WTC11 (cell line): ENCODE results near the gene RNF126. TPM values are rescaled to one million over a fixed set of nuclear protein-coding genes. Genes with fewer than 3 reads are reported as not detected.
A peak's percentile ranks its signal among the peaks of the same experiment; 100 is the strongest.

Experiments
- ATAC-seq: fragments of 200-7000 bp; cut with Tn5 transposase; 2 replicates; pipeline ENCODE4 v1.10.0; 2021; ENCODE audit warnings: mild to moderate bottlenecking, moderate library complexity
- CTCF ChIA-PET: fragments of 300-600 bp; sonication (Branson Sonifier 250); formaldehyde crosslinking; loops from one replicate; lab custom pipeline; 2021; ENCODE audit warnings: antibody characterized with exemption; lab: Charles Lee
- POLR2A ChIA-PET: fragments of 350-600 bp; sonication (Branson Sonifier 250); formaldehyde crosslinking; loops from one replicate; lab custom pipeline; 2021; ENCODE audit warnings: antibody characterized with exemption; lab: Charles Lee
- DNase-seq: peaks from one replicate; pipeline ENCODE4 v3.0.0; 2021; ENCODE audit warnings: low spot score
- H3K27ac Mint-ChIP-seq: 2 replicates; pipeline ENCODE4 v1.8.0; 2021; ENCODE audit warnings: mixed read lengths
- H3K27me3 Mint-ChIP-seq: 2 replicates; pipeline ENCODE4 v1.8.0; 2021; ENCODE audit warnings: low read depth, mild to moderate bottlenecking, moderate library complexity, mixed read lengths
- H3K36me3 Mint-ChIP-seq: 2 replicates; pipeline ENCODE4 v1.8.0; 2021; ENCODE audit warnings: mixed read lengths
- H3K4me1 Mint-ChIP-seq: 2 replicates; pipeline ENCODE4 v1.8.0; 2022; ENCODE audit warnings: mixed read lengths
- H3K4me3 Mint-ChIP-seq: 2 replicates; pipeline ENCODE4 v1.8.0; 2021; ENCODE audit warnings: mild to moderate bottlenecking, moderate library complexity, mixed read lengths
- H3K9me3 Mint-ChIP-seq: 2 replicates; pipeline ENCODE4 v1.8.0; 2021; ENCODE audit warnings: mixed read lengths
- ATF1 ChIP-seq: sonication (generic); formaldehyde crosslinking; IDR thresholded peaks from 2 replicates; pipeline ENCODE4 v1.8.1; 2023; ENCODE audit warnings: mild to moderate bottlenecking, moderate library complexity, missing genetic modification reagents
- CREB1 ChIP-seq: sonication (generic); formaldehyde crosslinking; IDR thresholded peaks from 2 replicates; pipeline ENCODE4 v1.8.0; 2023; ENCODE audit warnings: mild to moderate bottlenecking, missing genetic modification reagents
- EMX1 ChIP-seq: fragments of 250-450 bp; sonication (Bioruptor Pico); IDR thresholded peaks from 2 replicates; pipeline ENCODE4 v1.8.0; 2021; ENCODE audit warnings: mild to moderate bottlenecking
- ESRRA ChIP-seq: sonication (generic); formaldehyde crosslinking; IDR thresholded peaks from 2 replicates; pipeline ENCODE4 v1.8.1; 2022; ENCODE audit warnings: mild to moderate bottlenecking, missing genetic modification reagents, borderline replicate concordance
- ETV6 ChIP-seq: sonication (generic); formaldehyde crosslinking; IDR thresholded peaks from 2 replicates; pipeline ENCODE4 v1.8.1; 2022; ENCODE audit warnings: mild to moderate bottlenecking, missing genetic modification reagents
- FOXK1 ChIP-seq: sonication (generic); formaldehyde crosslinking; IDR thresholded peaks from 2 replicates; pipeline ENCODE4 v1.8.0; 2022; ENCODE audit warnings: mild to moderate bottlenecking, moderate library complexity, missing genetic modification reagents
- GABPB1 ChIP-seq: sonication (generic); formaldehyde crosslinking; IDR thresholded peaks from 2 replicates; pipeline ENCODE4 v1.8.1; 2023; ENCODE audit warnings: mild to moderate bottlenecking, missing genetic modification reagents
- HMGA2 ChIP-seq: fragments of 250-450 bp; sonication (Bioruptor Pico); IDR thresholded peaks from 2 replicates; pipeline ENCODE4 v1.4.0; 2021; ENCODE audit warnings: mild to moderate bottlenecking, moderate library complexity
- IRF2 ChIP-seq: sonication (generic); formaldehyde crosslinking; IDR thresholded peaks from 2 replicates; pipeline ENCODE4 v1.8.0; 2022; ENCODE audit warnings: low read depth, missing genetic modification reagents, borderline replicate concordance
- KAT7 ChIP-seq: sonication (generic); formaldehyde crosslinking; IDR thresholded peaks from 2 replicates; pipeline ENCODE4 v1.8.1; 2023; ENCODE audit warnings: missing genetic modification reagents, mild to moderate bottlenecking, borderline replicate concordance
- MXD4 ChIP-seq: fragments of 250-450 bp; sonication (Bioruptor Pico); IDR thresholded peaks from 2 replicates; pipeline ENCODE4 v1.8.0; 2021; ENCODE audit warnings: mild to moderate bottlenecking, moderate library complexity, borderline replicate concordance
- NR1H2 ChIP-seq: sonication (generic); formaldehyde crosslinking; IDR thresholded peaks from 2 replicates; pipeline ENCODE4 v1.9.0; 2021; ENCODE audit warnings: mild to moderate bottlenecking, moderate library complexity, missing genetic modification reagents
- OVOL2 ChIP-seq: fragments of 250-450 bp; sonication (Bioruptor Pico); IDR thresholded peaks from 2 replicates; pipeline ENCODE4 v1.9.0; 2021; ENCODE audit warnings: mild to moderate bottlenecking, borderline replicate concordance
- SMAD3 ChIP-seq: sonication (generic); formaldehyde crosslinking; IDR thresholded peaks from 2 replicates; pipeline ENCODE4 v1.8.0; 2022; ENCODE audit warnings: missing genetic modification reagents, mild to moderate bottlenecking, borderline replicate concordance
- TCF7 ChIP-seq: sonication (generic); formaldehyde crosslinking; IDR thresholded peaks from 2 replicates; pipeline ENCODE4 v1.8.0; 2022; ENCODE audit warnings: mild to moderate bottlenecking, low read depth, missing genetic modification reagents, moderate library complexity
- TEAD1 ChIP-seq: sonication (generic); formaldehyde crosslinking; IDR thresholded peaks from 2 replicates; pipeline ENCODE4 v1.8.0; 2022; ENCODE audit warnings: mild to moderate bottlenecking, missing genetic modification reagents
- ZNF121 ChIP-seq: sonication (generic); formaldehyde crosslinking; IDR thresholded peaks from 2 replicates; pipeline ENCODE4 v1.8.0; 2023; ENCODE audit warnings: missing genetic modification reagents
- ZNF232 ChIP-seq: sonication (generic); formaldehyde crosslinking; IDR thresholded peaks from 2 replicates; pipeline ENCODE4 v1.8.0; 2022; ENCODE audit warnings: mild to moderate bottlenecking, missing genetic modification reagents
- ZNF416 ChIP-seq: fragments of 250-450 bp; sonication (Bioruptor Pico); IDR thresholded peaks from 2 replicates; pipeline ENCODE4 v1.9.0; 2021; ENCODE audit warnings: mild to moderate bottlenecking, inconsistent platforms
- ZNF671 ChIP-seq: fragments of 250-450 bp; sonication (Bioruptor Pico); IDR thresholded peaks from 2 replicates; pipeline ENCODE4 v1.8.0; 2021; ENCODE audit warnings: mild to moderate bottlenecking
- total RNA-seq: library from RNA; stranded (reverse); gene quantifications from 3 replicates; pipeline ENCODE4 v1.2.3, GENCODE V29; 2021
- TF ChIP-seq, protein P1 (sequence below): sonication (generic); formaldehyde crosslinking; IDR thresholded peaks from 2 replicates; pipeline ENCODE4 v1.8.1; 2023; ENCODE audit warnings: mild to moderate bottlenecking, missing genetic modification reagents, moderate library complexity
- TF ChIP-seq, protein P2 (sequence below): sonication (generic); formaldehyde crosslinking; IDR thresholded peaks from 2 replicates; pipeline ENCODE4 v1.8.1; 2023; ENCODE audit warnings: mild to moderate bottlenecking, missing genetic modification reagents
- TF ChIP-seq, protein P3 (sequence below): sonication (generic); formaldehyde crosslinking; conservative IDR thresholded peaks from 2 replicates; pipeline ENCODE4 v1.8.1; 2023; ENCODE audit warnings: mild to moderate bottlenecking, low read depth, missing genetic modification reagents, moderate library complexity
- TF ChIP-seq, protein P4 (sequence below): sonication (generic); formaldehyde crosslinking; IDR thresholded peaks from 2 replicates; pipeline ENCODE4 v1.8.1; 2022; ENCODE audit warnings: low read depth, mild to moderate bottlenecking, moderate library complexity, missing genetic modification reagents, borderline replicate concordance
- TF ChIP-seq, protein P5 (sequence below): sonication (generic); formaldehyde crosslinking; IDR thresholded peaks from 2 replicates; pipeline ENCODE4 v1.8.0; 2022; ENCODE audit warnings: mild to moderate bottlenecking, missing genetic modification reagents

The RNF126 gene
- total RNA-seq, 1 experiment from 2014 or later = 84.4 TPM

DNA sequence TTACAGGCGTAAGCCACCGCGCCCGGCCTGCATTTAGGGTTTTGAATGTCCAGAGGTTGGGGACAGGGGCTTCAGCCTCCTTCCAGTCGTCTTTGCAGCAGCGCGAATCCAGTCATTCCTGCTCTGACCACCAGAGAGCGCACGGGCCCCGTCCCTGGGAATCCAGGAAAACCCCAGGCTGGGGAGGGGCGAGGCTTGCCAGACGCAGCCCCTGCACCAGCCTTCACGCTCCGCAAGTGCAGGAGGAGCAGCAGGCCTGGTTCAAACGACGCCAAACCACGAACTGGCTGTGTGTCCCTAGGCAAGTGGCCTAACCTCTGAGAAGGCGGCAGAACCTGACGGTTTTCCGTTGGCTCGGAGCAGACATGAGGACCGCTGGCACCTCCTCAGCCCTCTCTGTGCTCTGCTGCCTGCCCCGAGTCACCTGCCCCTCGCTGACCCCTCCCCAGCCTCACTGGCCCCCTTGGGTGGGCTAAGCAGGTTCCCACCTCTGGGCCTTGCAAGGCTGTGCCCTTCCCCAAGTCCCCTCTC, 2.0 kb upstream of the RNF126 start (continued):
- TF ChIP-seq FOXK1 (CRISPR knock-in tag) = 0 out of 2 replicates have a peak, but pooled peaks have one; percentile 44
- 0 out of 2 replicates have a peak, but pooled peaks have one; percentile 50 for TF ChIP-seq ESRRA (CRISPR knock-in tag)
- TF ChIP-seq TEAD1 (CRISPR knock-in tag) = peak; percentile 66; the same call in 1 of the 2 replicates
- TF ChIP-seq ETV6 (CRISPR knock-in tag) = peak; percentile 77
- peak; percentile 14; the same call in 1 of the 2 replicates for TF ChIP-seq ZNF121 (CRISPR knock-in tag)
- TF ChIP-seq KAT7 (CRISPR knock-in tag) = no peak
- TF ChIP-seq MXD4 (CRISPR knock-in tag) = no peak
- TF ChIP-seq GABPB1 (CRISPR knock-in tag) = peak; percentile 53; the same call in 1 of the 2 replicates
- TF ChIP-seq, protein P1, sequence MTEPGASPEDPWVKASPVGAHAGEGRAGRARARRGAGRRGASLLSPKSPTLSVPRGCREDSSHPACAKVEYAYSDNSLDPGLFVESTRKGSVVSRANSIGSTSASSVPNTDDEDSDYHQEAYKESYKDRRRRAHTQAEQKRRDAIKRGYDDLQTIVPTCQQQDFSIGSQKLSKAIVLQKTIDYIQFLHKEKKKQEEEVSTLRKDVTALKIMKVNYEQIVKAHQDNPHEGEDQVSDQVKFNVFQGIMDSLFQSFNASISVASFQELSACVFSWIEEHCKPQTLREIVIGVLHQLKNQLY (CRISPR knock-in tag) = no peak
- TF ChIP-seq ZNF416 = no peak

DNA sequence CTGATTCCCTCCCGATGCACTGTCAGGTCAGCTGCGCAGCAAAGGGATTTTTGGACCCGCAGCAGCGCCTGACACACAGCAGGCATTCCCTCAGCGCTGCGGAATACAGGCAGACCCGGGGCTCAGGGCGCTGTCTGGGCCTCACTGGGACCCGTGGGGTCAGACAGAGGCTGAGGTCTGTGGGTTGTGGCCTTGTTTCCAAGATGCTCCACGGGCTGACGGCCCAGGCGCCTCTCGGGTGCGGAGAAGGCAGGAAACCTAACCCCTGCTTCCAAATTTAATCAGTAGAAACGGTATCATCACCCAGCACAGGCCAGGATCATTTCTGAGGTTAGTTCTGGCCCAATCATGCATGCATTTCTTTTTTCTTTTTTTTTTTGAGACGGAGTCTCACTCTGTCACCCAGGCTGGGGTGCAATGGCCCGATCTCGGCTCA, 686 bp upstream of the RNF126 start:
- CTCF ChIA-PET = interaction anchor here (0.8 to 1.8 kb wide), 10 partner anchors 14 to 79 kb away, joined by 3 to 26 read pairs (median 5); no protein-coding TSS in a partner anchor
- DNase-seq = no peak
- Mint-ChIP-seq H3K9me3 (peaks cover 2% of the 10 kb centered on the region), H3K4me3 (peak overlapping the region; percentile 69), H3K27me3 (peaks cover 23% of the 10 kb centered on the region), H3K4me1 (peaks cover 20% of the 10 kb centered on the region), H3K27ac (peak overlapping the region; percentile 37; the same call in 1 of the 2 replicates), H3K36me3 (no peaks in the 10 kb centered on the region)
- no peak for TF ChIP-seq ZNF232 (CRISPR knock-in tag)
- TF ChIP-seq, protein P2, sequence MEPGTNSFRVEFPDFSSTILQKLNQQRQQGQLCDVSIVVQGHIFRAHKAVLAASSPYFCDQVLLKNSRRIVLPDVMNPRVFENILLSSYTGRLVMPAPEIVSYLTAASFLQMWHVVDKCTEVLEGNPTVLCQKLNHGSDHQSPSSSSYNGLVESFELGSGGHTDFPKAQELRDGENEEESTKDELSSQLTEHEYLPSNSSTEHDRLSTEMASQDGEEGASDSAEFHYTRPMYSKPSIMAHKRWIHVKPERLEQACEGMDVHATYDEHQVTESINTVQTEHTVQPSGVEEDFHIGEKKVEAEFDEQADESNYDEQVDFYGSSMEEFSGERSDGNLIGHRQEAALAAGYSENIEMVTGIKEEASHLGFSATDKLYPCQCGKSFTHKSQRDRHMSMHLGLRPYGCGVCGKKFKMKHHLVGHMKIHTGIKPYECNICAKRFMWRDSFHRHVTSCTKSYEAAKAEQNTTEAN (CRISPR knock-in tag) = no peak
- no peak for TF ChIP-seq TCF7 (CRISPR knock-in tag)
- no peak for TF ChIP-seq EMX1 (CRISPR knock-in tag)
- no peak for TF ChIP-seq ATF1 (CRISPR knock-in tag)
- TF ChIP-seq OVOL2 (CRISPR knock-in tag) = no peak
- no peak for TF ChIP-seq ZNF671
- no peak for TF ChIP-seq NR1H2
- no peak for TF ChIP-seq HMGA2 (CRISPR knock-in tag)
- POLR2A ChIA-PET = interaction anchor here (1.3 kb wide), 1 partner anchor 80 kb away, joined by 3 read pairs; no protein-coding TSS in a partner anchor
- no peak for ATAC-seq

DNA sequence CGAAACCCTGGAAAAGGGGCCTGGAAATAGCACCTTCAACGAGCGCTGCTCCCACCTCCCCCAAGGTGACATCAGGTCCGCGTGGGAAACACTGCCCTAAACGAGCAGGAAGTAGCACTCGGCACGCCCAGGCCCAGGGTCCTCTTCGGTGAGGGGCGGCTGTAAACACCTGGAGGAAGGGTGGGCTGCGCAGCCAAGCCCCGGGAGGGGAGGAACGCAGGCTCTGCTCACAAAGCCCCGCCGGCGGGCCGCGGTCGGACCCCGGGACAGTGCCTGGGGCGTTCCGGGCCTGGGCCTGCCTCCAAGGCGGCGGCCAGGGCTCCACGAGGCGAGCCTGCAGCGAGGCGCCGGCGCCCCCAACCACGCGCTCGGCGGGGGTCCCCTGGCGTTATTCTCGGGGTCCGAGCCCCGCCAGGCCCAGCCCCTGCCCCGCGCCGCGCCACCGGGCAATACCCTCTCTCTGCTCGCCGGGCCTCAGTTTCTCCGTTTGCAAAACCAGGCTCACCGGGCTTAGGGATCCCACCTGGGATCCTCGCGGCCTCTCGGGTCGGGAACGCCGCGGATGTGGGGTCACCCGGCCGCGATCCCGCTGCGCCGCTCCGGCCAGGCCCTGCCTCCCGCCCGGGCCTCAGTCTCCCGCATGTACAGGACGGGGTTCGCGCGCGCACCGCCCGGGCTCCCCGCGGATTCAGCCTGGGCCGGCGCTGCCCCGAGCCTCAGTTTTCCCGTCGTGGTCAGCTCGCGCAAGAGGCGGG, 630 bp downstream of the RNF126 start:
- ChIA-PET CTCF (interaction anchor here (0.8 to 1.8 kb wide), 10 partner anchors 15 to 79 kb away, joined by 3 to 26 read pairs (median 5); no protein-coding TSS in a partner anchor), POLR2A (interaction anchor here (1.3 kb wide), 1 partner anchor 78 kb away, joined by 3 read pairs; no protein-coding TSS in a partner anchor)
- H3K4me3 Mint-ChIP-seq = peak overlapping the region; percentile 82
- TF ChIP-seq CREB1 (CRISPR knock-in tag) (no peak), KAT7 (CRISPR knock-in tag) (no peak), IRF2 (no peak), ESRRA (CRISPR knock-in tag) (peak; percentile 16; the same call in 1 of the 2 replicates), SMAD3 (no peak)
- TF ChIP-seq, protein P3, sequence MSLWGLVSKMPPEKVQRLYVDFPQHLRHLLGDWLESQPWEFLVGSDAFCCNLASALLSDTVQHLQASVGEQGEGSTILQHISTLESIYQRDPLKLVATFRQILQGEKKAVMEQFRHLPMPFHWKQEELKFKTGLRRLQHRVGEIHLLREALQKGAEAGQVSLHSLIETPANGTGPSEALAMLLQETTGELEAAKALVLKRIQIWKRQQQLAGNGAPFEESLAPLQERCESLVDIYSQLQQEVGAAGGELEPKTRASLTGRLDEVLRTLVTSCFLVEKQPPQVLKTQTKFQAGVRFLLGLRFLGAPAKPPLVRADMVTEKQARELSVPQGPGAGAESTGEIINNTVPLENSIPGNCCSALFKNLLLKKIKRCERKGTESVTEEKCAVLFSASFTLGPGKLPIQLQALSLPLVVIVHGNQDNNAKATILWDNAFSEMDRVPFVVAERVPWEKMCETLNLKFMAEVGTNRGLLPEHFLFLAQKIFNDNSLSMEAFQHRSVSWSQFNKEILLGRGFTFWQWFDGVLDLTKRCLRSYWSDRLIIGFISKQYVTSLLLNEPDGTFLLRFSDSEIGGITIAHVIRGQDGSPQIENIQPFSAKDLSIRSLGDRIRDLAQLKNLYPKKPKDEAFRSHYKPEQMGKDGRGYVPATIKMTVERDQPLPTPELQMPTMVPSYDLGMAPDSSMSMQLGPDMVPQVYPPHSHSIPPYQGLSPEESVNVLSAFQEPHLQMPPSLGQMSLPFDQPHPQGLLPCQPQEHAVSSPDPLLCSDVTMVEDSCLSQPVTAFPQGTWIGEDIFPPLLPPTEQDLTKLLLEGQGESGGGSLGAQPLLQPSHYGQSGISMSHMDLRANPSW (CRISPR knock-in tag) = no peak
- TF ChIP-seq, protein P4, sequence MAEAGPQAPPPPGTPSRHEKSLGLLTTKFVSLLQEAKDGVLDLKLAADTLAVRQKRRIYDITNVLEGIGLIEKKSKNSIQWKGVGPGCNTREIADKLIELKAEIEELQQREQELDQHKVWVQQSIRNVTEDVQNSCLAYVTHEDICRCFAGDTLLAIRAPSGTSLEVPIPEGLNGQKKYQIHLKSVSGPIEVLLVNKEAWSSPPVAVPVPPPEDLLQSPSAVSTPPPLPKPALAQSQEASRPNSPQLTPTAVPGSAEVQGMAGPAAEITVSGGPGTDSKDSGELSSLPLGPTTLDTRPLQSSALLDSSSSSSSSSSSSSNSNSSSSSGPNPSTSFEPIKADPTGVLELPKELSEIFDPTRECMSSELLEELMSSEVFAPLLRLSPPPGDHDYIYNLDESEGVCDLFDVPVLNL (CRISPR knock-in tag) = 0 out of 2 replicates have a peak, but pooled peaks have one; percentile 38
- TF ChIP-seq, protein P5, sequence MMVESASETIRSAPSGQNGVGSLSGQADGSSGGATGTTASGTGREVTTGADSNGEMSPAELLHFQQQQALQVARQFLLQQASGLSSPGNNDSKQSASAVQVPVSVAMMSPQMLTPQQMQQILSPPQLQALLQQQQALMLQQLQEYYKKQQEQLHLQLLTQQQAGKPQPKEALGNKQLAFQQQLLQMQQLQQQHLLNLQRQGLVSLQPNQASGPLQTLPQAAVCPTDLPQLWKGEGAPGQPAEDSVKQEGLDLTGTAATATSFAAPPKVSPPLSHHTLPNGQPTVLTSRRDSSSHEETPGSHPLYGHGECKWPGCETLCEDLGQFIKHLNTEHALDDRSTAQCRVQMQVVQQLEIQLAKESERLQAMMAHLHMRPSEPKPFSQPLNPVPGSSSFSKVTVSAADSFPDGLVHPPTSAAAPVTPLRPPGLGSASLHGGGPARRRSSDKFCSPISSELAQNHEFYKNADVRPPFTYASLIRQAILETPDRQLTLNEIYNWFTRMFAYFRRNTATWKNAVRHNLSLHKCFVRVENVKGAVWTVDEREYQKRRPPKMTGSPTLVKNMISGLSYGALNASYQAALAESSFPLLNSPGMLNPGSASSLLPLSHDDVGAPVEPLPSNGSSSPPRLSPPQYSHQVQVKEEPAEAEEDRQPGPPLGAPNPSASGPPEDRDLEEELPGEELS (CRISPR knock-in tag) = no peak

More for the DNA sequence above, 630 bp downstream of the RNF126 start:
- ATAC-seq = no peak
- DNase-seq = peak; percentile 46
- H3K36me3 Mint-ChIP-seq = no peaks in the 10 kb centered on the region
- H3K27me3 Mint-ChIP-seq = peaks cover 21% of the 10 kb centered on the region
- H3K4me1 Mint-ChIP-seq = peaks cover 20% of the 10 kb centered on the region
- H3K9me3 Mint-ChIP-seq = no peaks in the 10 kb centered on the region
- peak overlapping the region; percentile 86 for H3K27ac Mint-ChIP-seq
